GM12864 (cell line): ENCODE results near the gene DHX16.

Experiments
- DNase-seq: peaks from one replicate; pipeline ENCODE4 v3.0.0-alpha.2; 2011; ENCODE audit warnings: low read depth
- H3K4me3 ChIP-seq: 2 replicates; pipeline ENCODE4 v1.5.1; 2011; ENCODE audit warnings: mild to moderate bottlenecking, low read depth, low read length, control low read depth
- CTCF ChIP-seq: IDR thresholded peaks from 2 replicates; pipeline ENCODE4 v1.5.1; 2011; ENCODE audit warnings: low read depth, mild to moderate bottlenecking, moderate library complexity, low read length, control low read depth, inconsistent platforms; ENCODE audit errors: missing control alignments

DHX16 gene

GRCh38 chr6:30682143-30683117 lies 9.6 kb upstream of the DHX16 start:
- TF ChIP-seq CTCF = no peak
- DNase-seq = peak; percentile 82
- peak overlapping the region; percentile 75 for H3K4me3 ChIP-seq

- TF ChIP-seq CTCF = no peak
- no peak for DNase-seq
- H3K4me3 ChIP-seq = peak overlapping the region; percentile 75
Observed at GRCh38 chr6:30681766-30682142, 8.9 kb upstream of the DHX16 start.

GRCh38 chr6:30679765-30680535 lies 7.1 kb upstream of the DHX16 start:
- peak overlapping the region; percentile 75 for H3K4me3 ChIP-seq
- no peak for TF ChIP-seq CTCF
- no peak for DNase-seq

- H3K4me3 ChIP-seq = peak overlapping the region; percentile 75
- DNase-seq = no peak
- TF ChIP-seq CTCF = peak; percentile 94
Observed at GRCh38 chr6:30678964-30679726, 6.3 kb upstream of the DHX16 start.

GRCh38 chr6:30676660-30677285 lies 4.0 kb upstream of the DHX16 start:
- DNase-seq = no peak
- no peak overlapping the region for H3K4me3 ChIP-seq
- no peak for TF ChIP-seq CTCF
